Loucy (cell line): ENCODE measurements around the gene FSIP1.
A peak's percentile ranks its signal among the peaks of the same experiment; 100 is the strongest.

Experiments used
- EZH2phosphoT487 ChIP-seq: fragments of 200-600 bp; IDR thresholded peaks from 2 replicates; pipeline ENCODE4 v1.6.1; 2018; ENCODE audit warnings: antibody characterized with exemption, mild to moderate bottlenecking, moderate library complexity, borderline replicate concordance
- TF ChIP-seq, protein P1 (sequence below): fragments of 200-600 bp; sonication (generic); conservative IDR thresholded peaks from 2 replicates; pipeline ENCODE4 v1.5.1; 2014; ENCODE audit warnings: mild to moderate bottlenecking, antibody characterized with exemption, low read length

DNA sequence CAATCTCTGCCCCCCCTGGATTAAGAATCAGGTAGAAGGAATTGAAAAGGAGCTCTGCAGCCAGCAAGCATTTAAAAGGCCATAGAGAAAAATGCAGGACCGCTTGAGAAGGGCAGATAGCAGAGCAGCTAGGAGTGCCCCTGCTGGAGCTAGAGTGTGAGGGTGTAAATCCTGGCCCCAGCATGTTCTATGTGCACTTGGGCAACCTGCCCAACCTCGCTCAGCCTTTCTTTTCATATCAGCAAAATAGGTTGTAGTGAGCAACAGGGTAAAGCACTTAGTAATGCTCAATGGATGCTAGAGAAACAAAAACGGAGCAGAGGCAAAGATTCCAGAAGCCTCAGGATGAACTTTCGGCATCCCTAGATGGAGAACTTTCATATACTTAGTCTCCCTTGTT lies 226.8 kb downstream of the FSIP1 start:
- TF ChIP-seq, protein P1, sequence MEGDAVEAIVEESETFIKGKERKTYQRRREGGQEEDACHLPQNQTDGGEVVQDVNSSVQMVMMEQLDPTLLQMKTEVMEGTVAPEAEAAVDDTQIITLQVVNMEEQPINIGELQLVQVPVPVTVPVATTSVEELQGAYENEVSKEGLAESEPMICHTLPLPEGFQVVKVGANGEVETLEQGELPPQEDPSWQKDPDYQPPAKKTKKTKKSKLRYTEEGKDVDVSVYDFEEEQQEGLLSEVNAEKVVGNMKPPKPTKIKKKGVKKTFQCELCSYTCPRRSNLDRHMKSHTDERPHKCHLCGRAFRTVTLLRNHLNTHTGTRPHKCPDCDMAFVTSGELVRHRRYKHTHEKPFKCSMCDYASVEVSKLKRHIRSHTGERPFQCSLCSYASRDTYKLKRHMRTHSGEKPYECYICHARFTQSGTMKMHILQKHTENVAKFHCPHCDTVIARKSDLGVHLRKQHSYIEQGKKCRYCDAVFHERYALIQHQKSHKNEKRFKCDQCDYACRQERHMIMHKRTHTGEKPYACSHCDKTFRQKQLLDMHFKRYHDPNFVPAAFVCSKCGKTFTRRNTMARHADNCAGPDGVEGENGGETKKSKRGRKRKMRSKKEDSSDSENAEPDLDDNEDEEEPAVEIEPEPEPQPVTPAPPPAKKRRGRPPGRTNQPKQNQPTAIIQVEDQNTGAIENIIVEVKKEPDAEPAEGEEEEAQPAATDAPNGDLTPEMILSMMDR, result peak; percentile 13; the same call in 1 of the 2 replicates
- TF ChIP-seq EZH2phosphoT487, result no peak
